ENCODE data around the gene IPP. TPM values are rescaled to one million over a fixed set of nuclear protein-coding genes. Genes with fewer than 3 reads are reported as not detected.

IPP gene
- total RNA-seq, 4 donors from 2014 or later = 1.2 to 25.6 (median 13.6) TPM

- no peak for DNase-seq
- H3K27ac ChIP-seq = no peak overlapping the region
- no peaks in the 10 kb centered on the region for H3K36me3 ChIP-seq
- intact Hi-C loops (cut with DNase I; ENCODE audit: low total_unique reads) = no loop called here
- no peaks in the 10 kb centered on the region for H3K9me3 ChIP-seq
- H3K27me3 ChIP-seq = no peaks in the 10 kb centered on the region
- TF ChIP-seq POLR2A (IDR thresholded peaks at IDR 0.05) (no peak), CTCF (IDR thresholded peaks at IDR 0.05) (no peak)
- no peaks in the 10 kb centered on the region for H3K4me1 ChIP-seq
- no peak overlapping the region for H3K4me3 ChIP-seq
These were observed 18.9 kb upstream of the IPP start for GRCh38 chr1:45769261-45769932.

GRCh38 chr1:45767035-45767434, 16.6 kb upstream of the IPP start:
- Histone ChIP-seq H3K9me3 (no peaks in the 10 kb centered on the region), H3K36me3 (no peaks in the 10 kb centered on the region), H3K27me3 (no peaks in the 10 kb centered on the region), H3K27ac (no peak overlapping the region), H3K4me3 (no peak overlapping the region), H3K4me1 (no peaks in the 10 kb centered on the region)
- TF ChIP-seq POLR2A (IDR thresholded peaks at IDR 0.05) (no peak), CTCF (IDR thresholded peaks at IDR 0.05) (no peak)
- no peak for DNase-seq
- intact Hi-C loops (cut with DNase I; ENCODE audit: low total_unique reads) = no loop called here

- H3K27ac ChIP-seq = no peak overlapping the region
- no peak for DNase-seq
- intact Hi-C loops (cut with DNase I; ENCODE audit: low total_unique reads) = no loop called here
- no peak for TF ChIP-seq POLR2A (IDR thresholded peaks at IDR 0.05)
- TF ChIP-seq CTCF (IDR thresholded peaks at IDR 0.05) = no peak
- no peaks in the 10 kb centered on the region for H3K9me3 ChIP-seq
- no peaks in the 10 kb centered on the region for H3K36me3 ChIP-seq
- no peaks in the 10 kb centered on the region for H3K27me3 ChIP-seq
- H3K4me1 ChIP-seq = no peaks in the 10 kb centered on the region
- no peak overlapping the region for H3K4me3 ChIP-seq
These were observed 15.7 kb upstream of the IPP start for GRCh38 chr1:45765999-45766792.

- no peak for DNase-seq
- H3K4me3 ChIP-seq = no peak overlapping the region
- H3K9me3 ChIP-seq = no peaks in the 10 kb centered on the region
- H3K4me1 ChIP-seq = no peaks in the 10 kb centered on the region
- intact Hi-C loops (cut with DNase I; ENCODE audit: low total_unique reads) = no loop called here
- no peak overlapping the region for H3K27ac ChIP-seq
- no peak for TF ChIP-seq POLR2A (IDR thresholded peaks at IDR 0.05)
- H3K36me3 ChIP-seq = no peaks in the 10 kb centered on the region
- no peaks in the 10 kb centered on the region for H3K27me3 ChIP-seq
These were observed 11.8 kb upstream of the IPP start for GRCh38 chr1:45762291-45762690.

GRCh38 chr1:45755697-45756096, 5.2 kb upstream of the IPP start:
- no peak overlapping the region for H3K4me3 ChIP-seq
- H3K4me1 ChIP-seq = no peaks in the 10 kb centered on the region
- no peaks in the 10 kb centered on the region for H3K9me3 ChIP-seq
- no peaks in the 10 kb centered on the region for H3K27me3 ChIP-seq
- no peak overlapping the region for H3K27ac ChIP-seq
- TF ChIP-seq POLR2A (IDR thresholded peaks at IDR 0.05) = no peak
- TF ChIP-seq CTCF (IDR thresholded peaks at IDR 0.05) = no peak
- no peak for DNase-seq
- intact Hi-C loops (cut with DNase I; ENCODE audit: low total_unique reads) = no loop called here
- no peaks in the 10 kb centered on the region for H3K36me3 ChIP-seq
